Stimulated activated CD4-positive, alpha-beta T cell treated with anti-CD3 and anti-CD28 coated beads, Interleukin-12 subunit alpha, Interleukin-12 subunit beta, amount 100 ng/mL, for 48 hours (primary cell): ENCODE results near the gene ASCC1.
"Not testable (repeated sequence)": the region's sequence is repeated elsewhere in the genome, so short reads cannot be mapped to it uniquely, and the experiment has no call there.

Experiments used
- DNase-seq, 3 donors: peaks; one replicate each; pipeline ENCODE4 v3.0.0-alpha.2; 2020; ENCODE audit warnings: low read depth in 2 of 3, low spot score in 1 of 3

The ASCC1 gene

GRCh38 chr10:72249176-72249862 is 33.2 kb upstream of the ASCC1 start:
- DNase-seq, result not testable (repeated sequence)

GRCh38 chr10:72248468-72249151 is 32.5 kb upstream of the ASCC1 start:
- peak; percentile 49 to 60 (median 50) for DNase-seq

- DNase-seq, result no peak
Measured at GRCh38 chr10:72245949-72246525, 30.0 kb upstream of the ASCC1 start.

GRCh38 chr10:72244573-72245038 is 28.5 kb upstream of the ASCC1 start:
- no peak for DNase-seq

- no peak for DNase-seq
Measured at GRCh38 chr10:72243822-72244437, 27.9 kb upstream of the ASCC1 start.

GRCh38 chr10:72242675-72243074 is 26.6 kb upstream of the ASCC1 start:
- no peak for DNase-seq

- no peak for DNase-seq
Measured at GRCh38 chr10:72241691-72242252, 25.7 kb upstream of the ASCC1 start.

GRCh38 chr10:72240371-72240770 is 24.3 kb upstream of the ASCC1 start:
- DNase-seq, result no peak

- DNase-seq, result no peak
Measured at GRCh38 chr10:72239409-72239808, 23.3 kb upstream of the ASCC1 start.

- DNase-seq, result no peak
Measured at GRCh38 chr10:72238392-72239175, 22.5 kb upstream of the ASCC1 start.

GRCh38 chr10:72235544-72236279 is 19.6 kb upstream of the ASCC1 start:
- DNase-seq, result no peak

GRCh38 chr10:72234560-72235095 is 18.6 kb upstream of the ASCC1 start:
- no peak for DNase-seq

GRCh38 chr10:72233621-72234020 is 17.5 kb upstream of the ASCC1 start:
- DNase-seq, result no peak

- DNase-seq, result no peak
Measured at GRCh38 chr10:72229261-72230251, 13.5 kb upstream of the ASCC1 start.

- no peak for DNase-seq
Measured at GRCh38 chr10:72228318-72228751, 12.3 kb upstream of the ASCC1 start.

- DNase-seq, result no peak
Measured at GRCh38 chr10:72227826-72228225, 11.8 kb upstream of the ASCC1 start.

- DNase-seq, result no peak
Measured at GRCh38 chr10:72226418-72227027, 10.4 kb upstream of the ASCC1 start.

- not testable (repeated sequence) for DNase-seq
Measured at GRCh38 chr10:72224191-72224590, 8.1 kb upstream of the ASCC1 start.
